DOHH2 (cell line): ENCODE measurements around the gene ZBTB7B.

Experiments
- H3F3A ChIP-seq: fragments of 200-600 bp; sonication (generic), shearing (Covaris generic); 2 replicates; pipeline ENCODE4 v1.6.0; 2016; ENCODE audit warnings: antibody characterized with exemption, mild to moderate bottlenecking; ENCODE audit not compliant: control insufficient read depth, insufficient read depth
- H3K27ac ChIP-seq: fragments of 200-600 bp; sonication (generic); 2 replicates; pipeline ENCODE4 v1.5.1; 2014; ENCODE audit warnings: low read depth, mild to moderate bottlenecking, low read length, moderate library complexity
- H3K27me3 ChIP-seq: fragments of 200-600 bp; sonication (generic); 2 replicates; pipeline ENCODE4 v1.6.1; 2014; ENCODE audit warnings: mild to moderate bottlenecking, low read length, mixed read lengths; ENCODE audit not compliant: control insufficient read depth
- H3K36me3 ChIP-seq: fragments of 200-600 bp; sonication (generic); 2 replicates; pipeline ENCODE4 v1.6.1; 2014; ENCODE audit warnings: mild to moderate bottlenecking, low read length, moderate library complexity, mixed read lengths; ENCODE audit not compliant: control insufficient read depth
- H3K4me1 ChIP-seq: fragments of 200-600 bp; sonication (generic); 2 replicates; pipeline ENCODE4 v1.6.1; 2014; ENCODE audit warnings: mild to moderate bottlenecking, low read length, mixed read lengths; ENCODE audit not compliant: control insufficient read depth
- H3K4me2 ChIP-seq: fragments of 200-600 bp; sonication (generic); 2 replicates; pipeline ENCODE4 v1.6.0; 2014; ENCODE audit warnings: mild to moderate bottlenecking, low read length, moderate library complexity
- H3K4me3 ChIP-seq: fragments of 200-600 bp; sonication (generic); 2 replicates; pipeline ENCODE4 v1.5.1; 2014; ENCODE audit warnings: mild to moderate bottlenecking, low read length, mixed read lengths
- H3K79me2 ChIP-seq: fragments of 200-600 bp; sonication (generic); 2 replicates; pipeline ENCODE4 v1.6.1; 2014; ENCODE audit warnings: mild to moderate bottlenecking, low read length, mixed read lengths; ENCODE audit not compliant: control insufficient read depth
- H3K9me2 ChIP-seq: fragments of 200-600 bp; sonication (generic); replicated peaks from 2 replicates; pipeline ENCODE4 v1.6.1; 2014; ENCODE audit warnings: mild to moderate bottlenecking, low read length, mixed read lengths; ENCODE audit not compliant: control insufficient read depth
- H3K9me3 ChIP-seq: fragments of 200-600 bp; sonication (generic); 2 replicates; pipeline ENCODE4 v1.6.1; 2014; ENCODE audit warnings: antibody characterized with exemption, low read length, mixed read lengths; ENCODE audit not compliant: control insufficient read depth, insufficient read depth
- H4K20me1 ChIP-seq: fragments of 200-600 bp; sonication (generic); 2 replicates; pipeline ENCODE4 v1.6.0; 2014; ENCODE audit warnings: low read depth, mild to moderate bottlenecking, antibody characterized with exemption, low read length, moderate library complexity; ENCODE audit not compliant: control insufficient read depth, insufficient read depth
- EZH2phosphoT487 ChIP-seq: fragments of 200-600 bp; sonication (generic); IDR thresholded peaks from 2 replicates; pipeline ENCODE4 v1.6.1; 2017; ENCODE audit warnings: borderline replicate concordance, mild to moderate bottlenecking, antibody characterized with exemption, low read length, moderate library complexity, mixed read lengths
- TF ChIP-seq, protein P1 (sequence below): fragments of 200-600 bp; sonication (generic); IDR thresholded peaks from one replicate; pipeline ENCODE4 v1.5.1; 2014; ENCODE audit warnings: antibody characterized with exemption, mild to moderate bottlenecking, low read depth, low read length; ENCODE audit not compliant: poor library complexity, severe bottlenecking

Gene ZBTB7B

DNA sequence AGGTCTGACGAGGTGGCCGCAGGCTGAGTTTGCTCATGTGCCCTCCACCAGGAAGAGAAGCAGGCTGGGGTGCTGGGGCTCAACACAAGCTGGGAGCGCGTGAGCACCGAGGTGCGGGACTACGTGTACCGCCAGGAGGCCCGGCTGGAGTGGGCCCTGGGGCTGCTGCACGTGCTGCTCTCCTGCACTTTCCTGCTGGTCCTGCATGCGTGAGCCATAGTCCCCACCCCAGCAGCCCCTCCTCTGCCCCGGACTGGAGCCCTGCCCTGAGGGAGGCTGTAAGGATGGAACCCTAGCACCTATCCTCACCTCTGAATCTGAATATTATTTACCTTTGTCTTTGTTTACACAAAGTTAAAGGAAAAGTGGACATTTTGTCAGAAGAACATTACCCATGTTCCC is 40.7 kb downstream of the ZBTB7B start:
- Histone ChIP-seq H3K4me2 (no peak overlapping the region), H3K4me1 (peaks cover 3% of the 10 kb centered on the region), H4K20me1 (no peaks in the 10 kb centered on the region), H3K27ac (no peak overlapping the region), H3K9me2 (no peaks in the 10 kb centered on the region), H3F3A (no peaks in the 10 kb centered on the region), H3K36me3 (no peaks in the 10 kb centered on the region), H3K79me2 (no peaks in the 10 kb centered on the region), H3K9me3 (no peaks in the 10 kb centered on the region), H3K27me3 (peaks cover 25% of the 10 kb centered on the region), H3K4me3 (no peak overlapping the region)
- TF ChIP-seq EZH2phosphoT487 = no peak
- TF ChIP-seq, protein P1, sequence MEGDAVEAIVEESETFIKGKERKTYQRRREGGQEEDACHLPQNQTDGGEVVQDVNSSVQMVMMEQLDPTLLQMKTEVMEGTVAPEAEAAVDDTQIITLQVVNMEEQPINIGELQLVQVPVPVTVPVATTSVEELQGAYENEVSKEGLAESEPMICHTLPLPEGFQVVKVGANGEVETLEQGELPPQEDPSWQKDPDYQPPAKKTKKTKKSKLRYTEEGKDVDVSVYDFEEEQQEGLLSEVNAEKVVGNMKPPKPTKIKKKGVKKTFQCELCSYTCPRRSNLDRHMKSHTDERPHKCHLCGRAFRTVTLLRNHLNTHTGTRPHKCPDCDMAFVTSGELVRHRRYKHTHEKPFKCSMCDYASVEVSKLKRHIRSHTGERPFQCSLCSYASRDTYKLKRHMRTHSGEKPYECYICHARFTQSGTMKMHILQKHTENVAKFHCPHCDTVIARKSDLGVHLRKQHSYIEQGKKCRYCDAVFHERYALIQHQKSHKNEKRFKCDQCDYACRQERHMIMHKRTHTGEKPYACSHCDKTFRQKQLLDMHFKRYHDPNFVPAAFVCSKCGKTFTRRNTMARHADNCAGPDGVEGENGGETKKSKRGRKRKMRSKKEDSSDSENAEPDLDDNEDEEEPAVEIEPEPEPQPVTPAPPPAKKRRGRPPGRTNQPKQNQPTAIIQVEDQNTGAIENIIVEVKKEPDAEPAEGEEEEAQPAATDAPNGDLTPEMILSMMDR = no peak

DNA sequence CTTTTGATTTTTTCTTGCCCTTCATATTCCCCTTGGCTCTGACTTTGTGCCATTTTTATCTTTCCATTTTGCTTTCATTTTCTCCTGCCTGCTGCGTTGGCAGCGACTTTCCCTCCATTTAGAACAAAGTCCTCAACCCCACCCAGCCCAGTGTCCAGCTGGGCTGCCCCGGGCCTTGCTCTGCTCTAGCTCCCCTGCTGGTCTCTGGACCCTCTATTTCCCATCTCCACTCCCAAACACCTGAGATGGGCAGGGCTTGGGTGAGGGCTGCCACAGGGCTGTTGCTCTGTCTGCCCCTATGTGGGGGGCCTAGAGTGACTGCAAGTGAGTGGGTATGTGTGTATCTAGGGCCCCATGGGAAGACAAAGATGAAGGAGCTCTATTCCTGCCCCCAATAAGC is 41.2 kb downstream of the ZBTB7B start:
- Histone ChIP-seq H3K4me3 (no peak overlapping the region), H3K4me2 (no peak overlapping the region)

DNA sequence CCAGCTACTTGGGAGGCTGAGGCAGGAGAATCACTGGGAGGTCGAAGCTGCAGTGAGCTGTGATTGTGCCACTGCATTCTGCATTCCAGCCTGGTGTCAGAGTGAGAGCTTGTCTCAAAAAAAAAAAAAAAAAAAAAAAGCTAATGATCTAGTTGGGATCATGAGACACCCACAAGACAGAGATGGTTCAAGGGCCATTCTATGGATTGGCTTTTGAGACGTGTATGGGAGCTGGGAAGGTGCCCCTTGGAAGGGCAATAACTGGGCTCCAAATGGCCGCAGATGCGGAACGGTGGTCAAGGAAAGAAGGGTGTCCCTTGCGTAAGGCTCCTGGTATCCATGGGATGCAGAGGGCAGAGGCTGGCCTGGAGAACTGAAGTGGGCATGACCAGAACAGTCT is 41.8 kb downstream of the ZBTB7B start:
- no peaks in the 10 kb centered on the region for H3F3A ChIP-seq
- H3K4me2 ChIP-seq = no peak overlapping the region
- no peaks in the 10 kb centered on the region for H3K9me2 ChIP-seq
- no peaks in the 10 kb centered on the region for H3K9me3 ChIP-seq
- no peak overlapping the region for H3K4me3 ChIP-seq
- H3K79me2 ChIP-seq = no peaks in the 10 kb centered on the region
- H3K4me1 ChIP-seq = peaks cover 3% of the 10 kb centered on the region
- H4K20me1 ChIP-seq = no peaks in the 10 kb centered on the region
- H3K27ac ChIP-seq = no peak overlapping the region
- peaks cover 17% of the 10 kb centered on the region for H3K27me3 ChIP-seq
- TF ChIP-seq EZH2phosphoT487 = no peak
- TF ChIP-seq, protein P1 = no peak
- no peaks in the 10 kb centered on the region for H3K36me3 ChIP-seq

More for the DNA sequence above, 41.2 kb downstream of the ZBTB7B start:
- Histone ChIP-seq H3K4me1 (peaks cover 3% of the 10 kb centered on the region), H3K27ac (no peak overlapping the region), H3K36me3 (no peaks in the 10 kb centered on the region), H3K9me2 (no peaks in the 10 kb centered on the region), H3F3A (no peaks in the 10 kb centered on the region), H4K20me1 (no peaks in the 10 kb centered on the region), H3K9me3 (no peaks in the 10 kb centered on the region), H3K79me2 (no peaks in the 10 kb centered on the region), H3K27me3 (peaks cover 20% of the 10 kb centered on the region)
- no peak for TF ChIP-seq EZH2phosphoT487
- TF ChIP-seq, protein P1 = no peak
